ENCODE measurements around the gene TBC1D24.

- TF ChIP-seq CTCF (IDR thresholded peaks at IDR 0.05 in 4 of 5, conservative IDR thresholded peaks at IDR 0.05 in 1 of 5) (no peak), POLR2A (IDR thresholded peaks at IDR 0.05) (no peak)
Observed at GRCh38 chr16:2471653-2472487, 3.1 kb upstream of the TBC1D24 start.
